Liver (tissue), 9 donors: ENCODE measurements around the gene KCNQ5. TPM values are rescaled to one million over a fixed set of nuclear protein-coding genes. Genes with fewer than 3 reads are reported as not detected.

Experiments used
- DNase-seq: peaks from one replicate; pipeline ENCODE4 v3.0.0-alpha.2; 2017; ENCODE audit warnings: low spot score
- H3K27ac ChIP-seq, 2 donors: one replicate each; pipeline ENCODE4 v1.7.0; 2013; ENCODE audit warnings: inconsistent platforms in 2 of 2, low read length in 2 of 2, control low read depth in 1 of 2, low read depth in 1 of 2, mild to moderate bottlenecking in 1 of 2
- H3K27me3 ChIP-seq, 4 donors: one replicate each; pipeline versions ENCODE4 v1.6.1 to v1.7.0; 2013; ENCODE audit warnings: low read length in 3 of 4, inconsistent platforms in 1 of 4, mild to moderate bottlenecking in 1 of 4, moderate library complexity in 1 of 4; ENCODE audit not compliant: control insufficient read depth in 4 of 4, insufficient read depth in 4 of 4
- H3K36me3 ChIP-seq, 4 donors: one replicate each; pipeline versions ENCODE4 v1.6.1 to v1.7.0; 2013; ENCODE audit warnings: low read length in 3 of 4, mild to moderate bottlenecking in 3 of 4, low read depth in 1 of 4, moderate library complexity in 1 of 4; ENCODE audit not compliant: control insufficient read depth in 4 of 4, insufficient read depth in 3 of 4
- H3K4me1 ChIP-seq, 4 donors: one replicate each; pipeline versions ENCODE4 v1.6.1 to v1.7.0; 2013; ENCODE audit warnings: low read length in 3 of 4, mild to moderate bottlenecking in 3 of 4, moderate library complexity in 1 of 4; ENCODE audit not compliant: control insufficient read depth in 4 of 4, insufficient read depth in 4 of 4
- H3K4me3 ChIP-seq, 3 donors: one replicate each; pipeline versions ENCODE4 v1.6.1 to v1.7.0; 2013; ENCODE audit warnings: low read length in 3 of 3, control low read depth in 1 of 3, low read depth in 1 of 3, mild to moderate bottlenecking in 1 of 3
- H3K9ac ChIP-seq, 2 donors: one replicate each; pipeline ENCODE4 v1.7.0; 2013; ENCODE audit warnings: low read length in 2 of 2, mild to moderate bottlenecking in 2 of 2, moderate library complexity in 2 of 2, control low read depth in 1 of 2, low read depth in 1 of 2
- H3K9me3 ChIP-seq, 4 donors: one replicate each; pipeline versions ENCODE4 v1.6.1 to v1.7.0; 2013; ENCODE audit warnings: low read length in 3 of 4; ENCODE audit not compliant: control insufficient read depth in 4 of 4
- CTCF ChIP-seq: fragments of 150-350 bp; IDR thresholded peaks from 2 replicates; pipeline ENCODE4 v1.5.1; 2017; ENCODE audit warnings: improper control_type of control experiment, low read depth, low read length; ENCODE audit not compliant: missing input control
- EGR1 ChIP-seq, 2 donors: IDR thresholded peaks; 2 replicates each; pipeline ENCODE4 v1.6.1; 2016 to 2018; ENCODE audit warnings: antibody characterized with exemption in 2 of 2, low read depth in 2 of 2
- FOXA1 ChIP-seq: IDR thresholded peaks from 2 replicates; pipeline ENCODE4 v1.6.1; 2016; ENCODE audit warnings: antibody characterized with exemption
- GABPA ChIP-seq, 2 donors: IDR thresholded peaks in 1 of 2; conservative IDR thresholded peaks in 1 of 2; 2 replicates each; pipeline ENCODE4 v1.6.1; 2016; ENCODE audit warnings: antibody characterized with exemption in 2 of 2, mild to moderate bottlenecking in 1 of 2, moderate library complexity in 1 of 2
- HNF4A ChIP-seq, 2 donors: conservative IDR thresholded peaks; 2 replicates each; pipeline ENCODE4 v1.6.1; 2016; ENCODE audit warnings: antibody characterized with exemption in 2 of 2, mild to moderate bottlenecking in 2 of 2
- JUND ChIP-seq, 2 donors: IDR thresholded peaks; 2 replicates each; pipeline ENCODE4 v1.6.1; 2016; ENCODE audit warnings: antibody characterized with exemption in 2 of 2
- MAX ChIP-seq: IDR thresholded peaks from 2 replicates; pipeline ENCODE4 v1.6.1; 2016; ENCODE audit warnings: antibody characterized with exemption
- RAD21 ChIP-seq, 2 donors: IDR thresholded peaks; 2 replicates each; pipeline ENCODE4 v1.6.1; 2016; ENCODE audit warnings: antibody characterized with exemption in 2 of 2, mild to moderate bottlenecking in 2 of 2
- REST ChIP-seq: IDR thresholded peaks from 2 replicates; pipeline ENCODE4 v1.6.1; 2016; ENCODE audit warnings: antibody characterized with exemption, mild to moderate bottlenecking
- RXRA ChIP-seq, 2 donors: IDR thresholded peaks; 2 replicates each; pipeline ENCODE4 v1.6.1; 2017 to 2018; ENCODE audit warnings: antibody characterized with exemption in 2 of 2, mild to moderate bottlenecking in 1 of 2
- TAF1 ChIP-seq: conservative IDR thresholded peaks from 2 replicates; pipeline ENCODE4 v1.6.1; 2016; ENCODE audit warnings: antibody characterized with exemption, mild to moderate bottlenecking
- YY1 ChIP-seq: IDR thresholded peaks from 2 replicates; pipeline ENCODE4 v1.6.1; 2016; ENCODE audit warnings: antibody characterized with exemption, mild to moderate bottlenecking
- WGBS: extraction: QIAGEN DNeasy Blood & Tissue Kit; methylation state at CpG from one replicate; pipeline ENCODE4 v1.1.7; 2013; 5-methylcytosine and 5-hydroxymethylcytosine counted together
- polyA plus RNA-seq, 2 donors: library from polyadenylated mRNA; stranded (reverse) in 1 of 2; unstranded in 1 of 2; fragments of 200-250 nt in 1 of 2; fragments of >200 nt in 1 of 2; fragmentation: Nextera tagmentation in 1 of 2; extraction: Ambion mirVana in 1 of 2; gene quantifications; one replicate each; pipeline versions ENCODE4 v1.2.1 to v1.2.3, GENCODE V29; 2013 to 2015
- total RNA-seq, 2 donors: library from RNA; depleted of rRNA; stranded (reverse); fragments of >200 nt; gene quantifications; one replicate each; pipeline ENCODE4 v1.2.3, GENCODE V29; 2014
- donor health status: healthy.
- donor health status: healthy.
- donor health status: healthy.
- donor health status: healthy.
- donor health status: healthy.

Gene KCNQ5
- total and polyA plus RNA-seq, 4 donors, result 0.02 to 1.1 (median 0.15) TPM

GRCh38 chr6:73004231-73004630 lies 382.4 kb downstream of the KCNQ5 start:
- Histone ChIP-seq H3K27ac (no peak overlapping the region), H3K4me1 (no peaks in the 10 kb centered on the region), H3K4me3 (no peak overlapping the region), H3K36me3 (no peaks in the 10 kb centered on the region), H3K9ac (no peak overlapping the region), H3K27me3 (no peaks in the 10 kb centered on the region), H3K9me3 (peaks cover 0 to 2% (median 0%) of the 10 kb centered on the region in 4 donors)
- TF ChIP-seq TAF1 (no peak), RXRA (IDR thresholded peaks at IDR 0.05) (no peak), JUND (IDR thresholded peaks at IDR 0.05) (no peak), HNF4A (conservative IDR thresholded peaks at IDR 0.05) (no peak), CTCF (no peak), FOXA1 (no peak), MAX (no peak), REST (no peak), RAD21 (IDR thresholded peaks at IDR 0.05) (no peak)
- DNase-seq, result no peak

GRCh38 chr6:73004861-73005260 lies 383.0 kb downstream of the KCNQ5 start:
- DNase-seq, result no peak
- Histone ChIP-seq H3K4me1 (no peaks in the 10 kb centered on the region), H3K4me3 (no peak overlapping the region), H3K27me3 (no peaks in the 10 kb centered on the region), H3K9me3 (peaks cover 0 to 2% (median 0%) of the 10 kb centered on the region in 4 donors), H3K9ac (no peak overlapping the region), H3K27ac (no peak overlapping the region), H3K36me3 (no peaks in the 10 kb centered on the region)
- no peak for TF ChIP-seq MAX
- no peak for TF ChIP-seq YY1
- no peak for TF ChIP-seq GABPA (IDR thresholded peaks at IDR 0.05 in 1 of 2, conservative IDR thresholded peaks at IDR 0.05 in 1 of 2)
- TF ChIP-seq EGR1 (IDR thresholded peaks at IDR 0.05; ENCODE audit: low read depth in 2 of 2), result no peak
- no peak for TF ChIP-seq RAD21 (IDR thresholded peaks at IDR 0.05)
- WGBS, result 55% methylated on average over 2 of the region's 2 CpGs

- H3K27me3 ChIP-seq, result no peaks in the 10 kb centered on the region
- H3K4me3 ChIP-seq, result no peak overlapping the region
- no peak for DNase-seq
- H3K9me3 ChIP-seq, result no peaks in the 10 kb centered on the region
- H3K27ac ChIP-seq, result no peak overlapping the region
- WGBS, result 41% methylated on average over 2 of the region's 2 CpGs
- TF ChIP-seq REST (no peak), TAF1 (no peak), CTCF (no peak), YY1 (no peak), HNF4A (conservative IDR thresholded peaks at IDR 0.05) (no peak), JUND (IDR thresholded peaks at IDR 0.05) (no peak)
- H3K4me1 ChIP-seq, result no peaks in the 10 kb centered on the region
- H3K9ac ChIP-seq, result no peak overlapping the region
- no peaks in the 10 kb centered on the region for H3K36me3 ChIP-seq
Observed at GRCh38 chr6:73006146-73006545, 384.3 kb downstream of the KCNQ5 start.
